NCI-H2029 treated with DMSO at 0.1 percent for 48 hours (cell line): ENCODE measurements around the gene PRM2.
"Not testable (repeated sequence)": the region's sequence is repeated elsewhere in the genome, so short reads cannot be mapped to it uniquely, and the experiment has no call there.

Experiments
- DNase-seq: peaks from one replicate; lab custom pipeline; 2025; lab: John Stamatoyannopoulos, UW

The PRM2 gene

DNA sequence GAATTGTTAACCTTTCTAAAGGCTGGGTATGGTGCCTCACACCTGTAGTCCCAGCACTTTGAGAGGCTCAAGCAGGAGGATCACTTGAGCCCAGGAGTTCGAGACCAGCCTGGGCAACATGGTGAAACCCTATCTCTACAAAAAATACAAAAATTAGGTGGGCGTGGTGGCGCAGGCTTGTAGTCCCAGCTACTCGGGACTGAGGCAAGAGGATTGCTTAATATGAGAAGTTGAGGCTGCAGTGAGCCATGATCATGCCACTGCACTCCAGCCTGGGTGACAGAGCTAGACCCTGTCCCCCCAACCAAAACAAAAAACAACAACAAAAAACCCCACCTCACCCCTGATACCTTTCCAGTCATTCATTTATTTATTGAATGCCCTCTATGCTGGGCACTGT, 13.4 kb upstream of the PRM2 start:
- DNase-seq, result not testable (repeated sequence)

DNA sequence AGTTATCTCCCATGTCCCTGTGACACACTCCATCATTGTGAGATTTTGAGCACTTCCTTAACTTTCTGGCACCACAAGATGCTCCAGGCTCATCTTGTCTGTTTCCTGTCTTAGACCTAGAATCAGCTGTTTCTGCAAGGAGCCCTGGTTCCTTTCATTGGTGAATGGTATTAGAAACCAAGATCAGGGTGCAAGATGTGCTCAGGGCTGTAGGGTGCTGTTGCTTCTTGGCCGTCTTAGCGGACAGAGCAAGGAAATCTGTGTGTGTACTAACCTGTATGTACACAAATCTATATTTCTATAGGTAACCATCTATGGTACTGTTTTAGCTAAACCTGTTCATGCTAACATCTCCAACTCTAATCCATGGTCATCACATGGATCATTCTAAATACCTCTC, 12.9 kb upstream of the PRM2 start:
- no peak for DNase-seq

DNA sequence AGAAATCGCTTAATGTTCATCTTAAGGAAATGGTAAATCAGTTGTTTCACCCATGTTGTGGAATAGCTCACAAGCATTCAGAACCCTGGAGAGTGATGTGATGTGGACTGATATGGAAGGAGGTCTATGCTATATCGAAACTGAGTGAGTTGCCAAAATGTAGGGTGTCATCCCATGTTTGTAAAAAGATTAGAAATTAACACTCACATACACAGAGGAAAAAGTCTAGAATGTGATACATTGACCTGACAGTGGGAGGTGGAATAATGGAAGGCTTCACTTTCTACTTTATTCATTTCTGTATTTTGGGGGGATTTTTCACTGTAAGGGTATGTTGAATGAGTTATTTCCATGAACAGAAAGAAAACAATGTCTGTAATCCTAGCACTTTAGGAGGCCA, 9.6 kb upstream of the PRM2 start:
- no peak for DNase-seq

DNA sequence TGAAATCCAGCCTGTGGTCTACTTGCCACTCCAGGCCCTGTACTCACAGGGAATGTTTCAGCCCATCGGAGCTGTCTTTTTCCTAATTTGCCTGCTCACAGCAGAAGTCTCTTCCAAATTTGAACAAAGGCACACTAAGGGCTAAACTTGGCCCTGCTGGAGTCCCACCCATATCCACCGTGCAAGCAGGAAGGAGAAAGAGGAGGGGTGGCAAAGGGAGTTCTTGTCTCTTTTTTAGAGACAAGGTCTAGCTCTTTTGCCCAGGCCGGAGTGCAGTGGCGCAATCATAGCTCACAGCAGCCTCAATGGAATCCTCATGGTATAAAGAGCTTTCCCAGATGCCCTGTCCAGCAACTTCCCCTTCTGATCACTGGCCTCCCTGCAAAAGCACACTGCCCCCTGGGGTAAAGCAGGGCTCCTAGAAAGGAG, 7.6 kb upstream of the PRM2 start:
- no peak for DNase-seq

DNA sequence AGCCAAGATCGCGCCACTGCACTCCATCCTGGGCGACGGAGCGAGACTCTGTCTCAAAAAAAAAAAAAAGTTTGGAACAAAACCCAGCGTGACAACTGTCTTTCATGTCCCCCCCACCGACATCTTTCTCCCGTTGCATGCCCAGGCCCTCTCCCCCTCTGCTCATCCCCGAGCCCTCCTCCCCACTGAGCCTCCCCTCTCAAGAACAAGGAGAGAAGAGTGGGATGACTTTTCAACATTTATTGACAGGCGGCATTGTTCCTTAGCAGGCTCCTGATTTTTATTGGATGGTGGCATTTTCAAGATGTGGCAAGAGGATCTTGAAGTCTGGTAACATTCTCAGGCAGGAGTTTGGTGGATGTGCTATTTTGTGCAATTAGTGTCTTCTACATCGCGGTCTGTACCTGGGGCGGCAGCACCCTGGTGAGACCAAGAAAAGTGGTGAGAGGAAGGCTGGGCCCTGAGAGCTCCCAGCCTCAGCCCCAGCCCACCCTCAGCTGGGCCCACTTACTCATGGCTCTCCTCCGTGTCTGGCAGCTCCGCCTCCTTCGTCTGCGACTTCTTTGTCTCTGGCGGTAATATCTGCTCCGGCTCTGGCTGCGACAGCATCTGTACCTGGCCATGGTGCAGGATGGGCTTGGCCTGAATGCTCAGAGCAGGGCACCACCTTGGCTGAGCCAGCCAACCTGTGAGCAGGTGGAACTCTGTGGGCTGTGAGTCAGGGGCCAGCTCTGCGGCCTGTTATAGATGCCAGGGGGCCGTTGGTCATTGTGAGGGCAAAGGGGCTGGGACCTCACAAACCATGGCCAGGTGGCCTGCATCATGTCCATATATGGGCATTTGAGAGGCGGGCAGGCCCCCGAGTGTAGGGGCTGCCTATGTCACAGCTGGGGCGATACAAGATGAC, 4.6 kb upstream of the PRM2 start, which contains the start of gene PRM1:
Gene PRM1, minus strand, starts transcription at position 715 of the 907 bp plus-strand sequence. Its CDS starts 92 bp downstream, at position 623.
- no peak for DNase-seq

DNA sequence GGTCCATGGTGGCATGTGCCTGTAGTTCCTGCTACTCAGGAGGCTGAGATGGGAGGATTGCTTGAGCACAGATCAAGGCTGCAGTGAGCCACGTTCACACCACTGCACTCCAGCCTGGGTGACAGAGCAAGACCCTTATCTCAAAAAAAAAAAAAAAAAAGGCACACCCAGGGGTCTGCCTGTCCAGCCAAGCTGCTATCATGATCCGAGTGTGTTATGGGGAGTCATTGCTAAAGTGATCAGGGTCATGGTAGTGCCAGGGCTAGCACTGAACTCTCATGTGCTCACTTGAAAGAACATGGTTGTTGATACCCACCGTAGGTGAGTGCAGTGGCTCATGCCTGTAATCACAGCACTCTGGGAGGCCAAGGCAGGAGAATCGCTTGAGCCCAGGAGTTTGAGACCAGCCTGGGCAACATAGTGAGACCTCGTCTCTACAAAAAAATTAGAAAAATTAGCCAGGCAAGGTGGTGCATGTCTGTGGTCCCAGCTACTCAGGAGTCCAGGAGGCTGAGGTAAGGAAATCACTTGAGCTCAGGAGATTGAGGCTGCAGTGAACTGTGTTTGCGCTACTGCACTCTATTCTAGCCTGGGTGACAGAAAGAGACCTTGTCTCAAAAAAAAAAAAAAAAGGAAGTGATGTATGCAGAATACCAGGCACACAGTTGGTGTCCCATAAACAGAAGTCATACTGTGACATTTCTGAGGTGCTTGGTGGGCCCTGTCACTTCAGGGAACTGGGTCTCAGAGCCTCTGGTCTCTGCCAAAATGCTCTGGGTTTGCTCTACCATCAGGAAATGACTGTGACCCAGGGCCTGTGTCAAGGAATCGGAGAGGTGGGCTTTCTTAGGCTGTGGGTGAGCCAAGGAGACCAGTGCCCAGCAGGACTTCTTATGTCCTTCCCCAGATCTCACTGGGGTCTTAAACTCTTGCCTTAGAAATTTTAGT, 2.7 kb upstream of the PRM2 start:
- DNase-seq, result no peak

DNA sequence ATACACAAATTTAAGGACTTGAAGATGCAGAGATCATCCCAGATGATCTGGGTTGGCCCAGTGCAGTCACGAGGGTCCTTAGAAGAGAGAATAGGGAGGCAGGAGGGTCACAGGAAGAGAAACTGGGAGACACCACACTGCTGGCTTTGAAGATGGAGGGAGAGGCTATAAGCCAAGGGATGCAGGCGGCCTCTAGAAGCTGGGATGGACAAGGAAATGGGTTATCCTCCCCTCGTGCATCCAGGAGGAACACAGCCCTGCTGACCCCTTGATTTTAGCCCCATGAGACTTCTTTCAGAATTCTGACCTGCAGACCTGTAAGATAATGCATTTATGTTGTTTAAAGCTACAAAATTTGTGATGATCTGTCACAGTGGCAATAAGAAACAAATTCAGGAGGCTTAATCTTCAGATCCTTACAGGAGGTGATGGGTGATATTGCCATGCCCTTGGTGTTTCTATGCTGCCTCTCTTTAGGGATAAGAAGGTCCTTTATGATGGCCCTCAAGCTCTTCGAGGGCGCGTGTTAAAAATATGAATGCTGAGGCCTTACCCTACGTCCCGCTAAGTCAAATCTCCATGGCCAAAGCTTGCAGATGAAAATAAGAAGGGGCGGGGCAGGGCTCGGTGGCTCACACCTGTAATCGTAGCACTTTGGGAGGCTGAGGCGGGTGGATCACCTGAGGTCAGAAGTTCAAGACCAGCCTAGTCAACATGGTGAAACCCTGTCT, 1.5 kb upstream of the PRM2 start:
- DNase-seq, result no peak

DNA sequence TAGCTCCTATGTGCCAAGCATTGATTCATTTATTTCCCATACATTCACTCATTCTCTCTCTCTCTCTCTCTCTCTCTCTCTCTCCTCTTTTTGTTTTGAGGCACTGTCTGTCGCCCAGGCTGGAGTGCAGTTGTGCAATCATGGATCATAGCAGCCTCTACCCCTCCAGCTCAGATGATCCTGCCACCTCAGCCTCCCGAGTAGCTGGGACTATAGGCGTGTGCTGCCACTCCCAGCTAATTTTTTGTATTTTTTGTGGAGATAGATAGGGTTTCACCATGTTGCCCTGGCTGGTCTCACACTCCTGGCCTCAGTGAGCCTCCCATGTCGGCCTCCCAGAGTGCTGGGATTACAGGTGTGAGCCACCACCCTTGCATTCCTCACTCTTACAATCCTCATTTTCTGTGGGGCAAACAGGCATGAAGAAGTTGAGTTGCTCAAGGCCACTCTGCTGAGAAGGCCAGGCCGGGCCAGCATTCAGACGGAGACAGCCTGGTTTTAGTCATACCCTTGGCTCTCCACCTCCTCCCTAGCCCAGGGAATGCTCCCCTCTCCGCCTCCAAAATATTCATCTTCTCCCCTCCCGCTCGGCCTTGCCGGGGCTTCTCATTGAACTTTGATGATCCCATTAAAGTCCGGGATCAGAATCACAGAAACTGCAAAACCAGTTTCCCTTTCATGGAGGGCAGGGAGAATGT, 765 bp upstream of the PRM2 start:
- no peak for DNase-seq

DNA sequence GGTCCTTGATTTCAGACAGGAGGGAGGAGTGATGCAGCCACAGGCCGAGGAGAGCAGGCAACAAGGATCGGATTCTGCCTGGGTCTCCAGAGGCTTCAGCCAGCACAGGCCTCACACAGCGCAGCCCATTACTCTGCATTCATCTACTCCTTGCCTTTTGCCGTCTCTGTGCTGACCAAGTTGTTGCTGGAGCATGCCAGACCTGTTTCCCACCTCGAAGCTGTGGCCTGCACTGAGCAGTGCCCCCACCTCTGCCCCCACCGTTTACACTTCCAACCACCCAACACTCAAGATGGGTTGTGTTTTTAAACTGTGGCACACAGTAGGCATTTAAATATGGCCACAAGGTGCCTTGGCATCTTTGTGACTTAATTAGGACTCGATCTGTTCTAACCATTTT, 1.3 kb downstream of the PRM2 start:
- no peak for DNase-seq

DNA sequence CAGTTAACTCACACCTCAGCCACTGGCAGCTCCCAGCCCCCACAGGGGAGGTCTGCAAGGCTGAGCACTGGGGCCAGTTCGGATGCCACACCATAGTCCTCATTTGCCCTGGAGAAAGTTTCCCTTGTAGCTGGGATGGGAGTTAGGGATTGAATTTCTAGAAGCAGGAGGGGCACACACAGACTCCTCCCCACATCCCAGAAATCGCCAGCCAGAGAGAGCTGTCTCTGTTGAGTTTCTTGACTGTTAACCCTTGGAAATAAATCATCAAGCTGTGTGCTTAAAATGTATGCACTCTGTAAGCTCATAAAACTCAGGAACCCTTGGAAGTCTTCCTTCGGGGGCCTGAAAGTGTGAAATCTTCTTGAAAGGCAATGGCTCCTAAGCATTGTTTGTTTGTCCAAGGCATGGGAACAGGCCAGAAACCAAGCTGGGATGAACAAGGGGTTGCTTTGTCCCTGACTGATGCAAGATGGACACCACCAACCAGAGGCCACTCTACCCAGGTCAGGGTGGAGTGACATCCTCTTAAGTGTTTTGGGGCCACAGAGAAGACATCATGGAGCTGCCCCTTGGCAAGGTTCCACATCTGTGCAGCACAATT, 2.5 kb downstream of the PRM2 start:
- no peak for DNase-seq

DNA sequence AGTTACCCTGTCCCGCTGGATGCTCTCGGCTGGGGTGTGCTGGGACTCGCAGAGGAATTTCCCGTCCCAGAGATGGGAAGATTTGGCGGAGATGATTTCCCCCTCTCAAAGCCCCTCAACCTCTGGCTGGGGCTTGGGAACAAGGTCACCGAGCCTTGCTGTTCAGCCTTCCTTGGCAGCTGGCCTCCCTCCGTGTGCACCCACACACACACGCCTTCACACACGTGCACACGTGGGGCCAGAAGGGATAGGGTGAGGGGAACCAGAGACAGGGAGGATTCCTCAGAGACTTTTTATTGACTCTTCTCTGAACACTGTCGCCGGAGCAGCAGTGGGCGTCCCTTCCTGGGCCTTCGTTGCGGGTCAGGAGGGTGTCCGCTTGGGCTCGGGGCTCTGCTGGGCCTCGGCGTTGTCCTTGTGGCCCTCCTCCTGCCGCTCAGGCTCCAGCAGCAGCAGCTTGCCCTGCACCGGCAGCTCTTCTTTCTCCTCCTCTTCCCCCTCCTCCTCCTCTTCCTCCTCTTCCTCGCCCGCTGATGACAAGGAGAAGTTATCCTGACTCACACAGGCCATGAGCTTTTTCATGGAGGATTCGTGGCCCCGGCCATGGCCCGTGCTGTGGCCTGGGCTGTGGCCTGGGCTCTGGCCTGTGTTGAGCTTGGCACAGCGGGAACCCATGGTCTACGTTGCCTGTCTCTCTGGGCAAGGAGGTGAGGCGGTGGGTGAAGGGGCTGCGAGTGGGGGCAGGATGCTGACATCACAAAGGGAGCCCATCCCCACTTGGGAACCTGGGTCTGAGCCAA, 3.2 kb downstream of the PRM2 start, which contains the start of gene PRM3:
Gene PRM3, minus strand, starts transcription at position 709 of the 800 bp plus-strand sequence. Its CDS starts 34 bp downstream, at position 675.
- DNase-seq, result no peak

DNA sequence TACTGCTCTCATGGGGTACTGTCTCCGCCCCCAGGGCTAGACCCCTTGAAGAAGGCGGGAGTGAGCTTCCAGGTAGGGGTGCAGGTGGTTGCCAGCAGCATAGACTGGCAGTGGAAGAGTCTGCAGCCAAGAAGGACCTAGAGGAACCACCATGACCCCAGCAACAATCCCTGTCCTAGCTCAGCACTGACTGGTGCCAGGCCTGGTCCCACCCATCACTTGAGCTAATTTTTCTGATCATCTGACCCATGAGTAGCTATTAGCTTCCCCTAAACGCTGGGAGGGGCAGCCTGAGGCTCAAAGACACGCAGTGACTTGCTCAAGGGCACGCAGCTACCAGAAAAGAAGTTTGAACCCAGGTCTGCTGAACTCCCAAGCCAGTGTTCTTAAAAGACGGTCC, 3.8 kb downstream of the PRM2 start:
- no peak for DNase-seq

DNA sequence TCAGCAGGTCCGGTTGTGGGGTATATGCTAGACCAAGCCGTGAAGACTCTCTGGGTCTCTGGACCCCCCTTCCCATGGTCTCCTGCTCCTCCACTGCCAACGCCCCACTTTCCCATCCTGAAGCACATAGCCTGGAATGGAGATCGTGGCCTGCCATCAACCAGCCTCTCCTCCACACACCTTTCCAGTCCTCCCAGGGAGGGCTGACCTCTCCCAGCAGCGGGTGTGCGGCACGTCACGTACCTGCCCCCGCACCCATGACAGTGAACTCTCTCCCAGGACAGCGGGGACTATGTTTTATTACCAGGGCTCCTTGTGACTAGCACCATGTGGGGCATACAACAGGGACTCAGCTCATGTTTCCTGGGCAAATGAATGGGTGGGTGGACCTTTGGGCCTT, 4.7 kb downstream of the PRM2 start:
- no peak for DNase-seq

DNA sequence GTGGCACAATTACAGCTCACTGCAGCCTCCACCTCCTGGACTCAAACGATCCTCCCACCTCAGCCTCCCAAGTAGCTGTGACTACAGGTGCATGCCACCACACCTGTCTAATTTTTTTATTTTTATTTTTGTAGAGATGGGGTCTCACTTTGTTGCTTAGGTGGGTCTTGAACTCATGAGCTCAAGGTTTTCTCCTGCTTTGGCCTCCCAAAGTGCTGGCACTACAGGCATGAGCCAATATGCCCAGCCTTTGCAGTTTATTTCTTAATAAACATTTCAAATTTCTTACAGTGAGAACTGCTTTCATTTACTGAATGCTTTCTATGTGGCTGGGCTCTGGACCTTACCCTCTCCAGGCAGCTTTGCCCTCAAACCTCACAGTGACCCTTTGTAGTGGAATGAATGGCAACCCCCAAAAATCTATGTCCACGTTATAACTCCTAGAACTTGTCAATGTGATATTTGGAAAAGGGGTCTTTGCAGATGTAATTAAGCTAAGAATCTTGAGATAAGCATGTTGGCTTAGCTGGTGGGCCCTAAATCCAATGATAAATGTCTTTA, 5.6 kb downstream of the PRM2 start:
- DNase-seq, result no peak

DNA sequence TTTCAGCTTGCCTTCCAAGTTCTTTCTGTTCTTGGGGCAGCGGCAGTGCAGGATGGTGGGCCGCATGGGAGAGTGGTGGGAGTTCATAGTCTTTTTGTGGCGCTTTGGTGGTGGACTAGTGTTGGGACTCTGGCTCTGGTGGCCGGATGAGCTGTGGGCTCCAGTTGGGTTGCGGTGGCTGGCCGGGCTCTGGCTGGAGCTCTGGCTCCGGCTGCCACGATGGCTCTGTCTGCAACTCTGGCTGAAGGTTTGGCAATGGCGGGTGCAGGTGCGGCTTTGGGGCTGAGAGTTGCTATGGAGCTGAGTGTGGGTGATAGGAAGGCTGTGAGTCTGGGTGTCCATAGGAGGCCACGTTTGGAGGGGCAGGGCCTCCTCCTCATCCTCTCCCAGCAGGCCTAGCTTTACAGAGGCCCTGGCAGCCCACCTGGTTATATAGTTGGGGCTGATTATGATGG, 7.3 kb downstream of the PRM2 start, which contains the start of gene TNP2:
Gene TNP2, minus strand, starts transcription at position 405 of the 455 bp plus-strand sequence. Its CDS starts 63 bp downstream, at position 342.
- DNase-seq, result no peak

DNA sequence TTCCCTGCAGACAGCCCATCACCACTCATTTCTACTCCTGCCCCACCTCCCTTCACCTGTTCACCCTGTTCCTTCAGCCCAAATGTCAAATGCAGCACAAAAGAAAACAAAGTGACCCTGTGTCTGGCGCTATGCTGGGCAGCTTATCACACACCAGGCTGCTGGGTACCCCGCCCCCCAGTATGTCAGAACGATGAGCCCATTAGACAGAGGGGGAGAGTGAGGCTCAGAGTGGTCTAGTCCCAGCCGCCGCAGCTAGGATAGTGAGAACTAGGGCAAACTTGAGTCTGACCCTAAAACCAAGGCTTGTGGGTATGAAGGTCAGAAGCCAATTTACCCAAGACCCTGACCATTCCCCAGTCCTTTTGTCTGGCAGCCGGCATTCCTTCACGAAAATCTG, 11.2 kb downstream of the PRM2 start:
- DNase-seq, result no peak

DNA sequence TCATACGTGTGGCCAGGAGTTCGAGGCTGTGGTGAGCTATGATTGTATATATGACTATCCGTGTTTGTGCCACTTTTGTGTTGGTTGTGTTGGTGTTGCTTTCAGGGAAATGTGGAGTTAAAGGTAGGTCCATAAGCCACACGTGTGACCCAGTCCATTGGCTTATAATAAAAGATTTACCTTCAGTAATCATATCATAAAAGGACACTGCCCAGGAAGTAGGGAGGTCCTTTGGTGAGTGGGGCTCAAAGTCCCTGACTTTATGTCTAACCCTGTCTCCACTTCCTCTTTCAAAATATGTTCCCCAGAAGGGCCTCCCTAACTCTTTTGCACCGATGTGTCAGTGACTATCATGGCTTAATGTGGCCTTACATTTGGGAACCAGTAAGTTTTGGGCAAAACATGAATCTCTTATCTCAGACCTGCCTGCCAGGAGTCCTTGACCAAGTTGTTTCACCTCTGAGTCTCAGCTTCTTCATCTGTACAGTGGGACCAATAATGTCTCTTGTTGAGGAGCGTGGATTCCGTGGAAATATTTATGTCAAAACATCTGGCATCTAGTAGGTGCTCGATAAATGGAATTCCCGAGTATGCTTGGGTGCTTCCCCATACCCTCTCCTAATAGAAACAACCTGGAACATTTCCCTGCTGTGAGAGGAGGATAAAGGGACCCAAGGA, 12.0 kb downstream of the PRM2 start:
- no peak for DNase-seq

DNA sequence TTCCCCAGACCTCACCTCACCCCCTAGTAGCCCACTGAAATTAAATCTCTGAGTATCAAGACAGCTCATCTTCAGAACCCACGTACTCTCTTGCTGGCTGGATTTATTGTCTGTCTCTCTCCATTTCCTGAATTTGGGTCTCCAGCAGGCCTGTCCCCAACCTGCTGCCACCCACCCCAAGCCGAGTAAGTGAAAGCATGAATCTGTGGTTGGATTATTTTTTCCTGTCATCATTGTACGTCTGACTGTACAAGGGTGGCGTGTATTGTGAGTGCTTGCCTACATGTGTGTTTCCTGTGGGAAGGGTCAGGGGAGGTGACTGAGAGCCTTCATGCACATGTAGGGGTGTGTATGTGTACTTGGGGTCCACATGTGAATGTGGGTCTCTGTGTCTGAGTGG, 12.5 kb downstream of the PRM2 start:
- no peak for DNase-seq

DNA sequence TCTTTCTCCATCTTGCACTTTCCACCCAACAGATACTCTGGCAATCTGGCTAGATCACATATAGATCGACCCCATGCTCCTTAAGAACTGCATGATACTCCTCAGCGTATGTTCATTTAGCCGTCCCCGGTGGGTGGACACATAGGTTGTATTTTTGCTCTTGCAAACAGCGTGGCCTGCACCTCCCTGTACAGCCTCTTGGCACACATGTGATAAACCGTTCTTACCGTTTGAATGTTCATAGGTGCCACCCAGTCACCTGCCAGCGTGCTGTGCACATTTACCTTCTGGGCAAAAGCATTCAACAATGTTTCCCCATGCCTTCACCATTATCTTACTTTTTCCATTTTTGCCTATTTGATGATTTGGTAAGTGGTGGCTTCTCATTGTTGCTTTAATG, 13.4 kb downstream of the PRM2 start:
- no peak for DNase-seq
